Mesendoderm (in vitro differentiated cells): ENCODE results near the gene UCMA.

Experiments
- DNase-seq: peaks from one replicate; pipeline ENCODE4 v3.0.0; 2013
- H2AK5ac ChIP-seq: 2 replicates; pipeline ENCODE4 v1.6.1; 2013; ENCODE audit warnings: low read length, inconsistent platforms
- H2BK120ac ChIP-seq: 2 replicates; pipeline ENCODE4 v1.6.1; 2013; ENCODE audit warnings: low read depth, mild to moderate bottlenecking, low read length, moderate library complexity, mixed read lengths
- H2BK15ac ChIP-seq: replicated peaks from 2 replicates; pipeline ENCODE4 v1.6.1; 2013; ENCODE audit warnings: low read depth, mild to moderate bottlenecking, moderate library complexity
- H2BK5ac ChIP-seq: 2 replicates; pipeline ENCODE4 v1.6.1; 2013; ENCODE audit warnings: low read length, inconsistent platforms
- H3K18ac ChIP-seq: 2 replicates; pipeline ENCODE4 v1.6.1; 2013; ENCODE audit warnings: mild to moderate bottlenecking, low read length, mixed read lengths
- H3K23ac ChIP-seq: one replicate; pipeline ENCODE4 v1.6.1; 2013; ENCODE audit warnings: low read length
- H3K27ac ChIP-seq: 2 replicates; pipeline ENCODE4 v1.5.1; 2013; ENCODE audit warnings: low read depth, mild to moderate bottlenecking, inconsistent platforms, low read length, moderate library complexity
- H3K27me3 ChIP-seq: 2 replicates; pipeline ENCODE4 v1.6.1; 2013; ENCODE audit warnings: low read length, control low read depth, mild to moderate bottlenecking, inconsistent platforms; ENCODE audit not compliant: insufficient read depth, poor library complexity
- H3K36me3 ChIP-seq: 2 replicates; pipeline ENCODE4 v1.6.1; 2013; ENCODE audit warnings: low read length, inconsistent platforms; ENCODE audit not compliant: control insufficient read depth, insufficient read depth
- H3K4ac ChIP-seq: one replicate; pipeline ENCODE4 v1.6.1; 2013; ENCODE audit warnings: low read depth, mild to moderate bottlenecking, low read length, moderate library complexity
- H3K4me1 ChIP-seq: 2 replicates; pipeline ENCODE4 v1.6.1; 2013; ENCODE audit warnings: low read depth, low read length, inconsistent platforms; ENCODE audit not compliant: control insufficient read depth
- H3K4me2 ChIP-seq: 2 replicates; pipeline ENCODE4 v1.6.1; 2013; ENCODE audit warnings: low read length
- H3K4me3 ChIP-seq: 2 replicates; pipeline ENCODE4 v1.5.1; 2013; ENCODE audit warnings: mild to moderate bottlenecking, low read length
- H3K56ac ChIP-seq: one replicate; pipeline ENCODE4 v1.6.1; 2013; ENCODE audit warnings: low read length
- H3K79me1 ChIP-seq: 2 replicates; pipeline ENCODE4 v1.6.1; 2013; ENCODE audit warnings: low read length, inconsistent platforms
- H3K79me2 ChIP-seq: 2 replicates; pipeline ENCODE4 v1.6.1; 2013; ENCODE audit warnings: mild to moderate bottlenecking, low read length; ENCODE audit not compliant: control insufficient read depth, insufficient read depth
- H3K9ac ChIP-seq: 2 replicates; pipeline ENCODE4 v1.6.1; 2013; ENCODE audit warnings: low read length, inconsistent platforms
- H4K5ac ChIP-seq: one replicate; pipeline ENCODE4 v1.6.1; 2013; ENCODE audit warnings: low read length
- H4K8ac ChIP-seq: one replicate; pipeline ENCODE4 v1.6.1; 2013; ENCODE audit warnings: low read depth, mild to moderate bottlenecking, control low read depth, low read length, moderate library complexity
- WGBS: extraction: QIAGEN DNeasy Blood & Tissue Kit; methylation state at CpG from one replicate; pipeline ENCODE4 v1.1.7; 2013; ENCODE audit warnings: low lambda C conversion rate, missing lambda C conversion rate; ENCODE audit not compliant: insufficient coverage; ENCODE audit errors: extremely low coverage; 5-methylcytosine and 5-hydroxymethylcytosine counted together

UCMA gene

DNA sequence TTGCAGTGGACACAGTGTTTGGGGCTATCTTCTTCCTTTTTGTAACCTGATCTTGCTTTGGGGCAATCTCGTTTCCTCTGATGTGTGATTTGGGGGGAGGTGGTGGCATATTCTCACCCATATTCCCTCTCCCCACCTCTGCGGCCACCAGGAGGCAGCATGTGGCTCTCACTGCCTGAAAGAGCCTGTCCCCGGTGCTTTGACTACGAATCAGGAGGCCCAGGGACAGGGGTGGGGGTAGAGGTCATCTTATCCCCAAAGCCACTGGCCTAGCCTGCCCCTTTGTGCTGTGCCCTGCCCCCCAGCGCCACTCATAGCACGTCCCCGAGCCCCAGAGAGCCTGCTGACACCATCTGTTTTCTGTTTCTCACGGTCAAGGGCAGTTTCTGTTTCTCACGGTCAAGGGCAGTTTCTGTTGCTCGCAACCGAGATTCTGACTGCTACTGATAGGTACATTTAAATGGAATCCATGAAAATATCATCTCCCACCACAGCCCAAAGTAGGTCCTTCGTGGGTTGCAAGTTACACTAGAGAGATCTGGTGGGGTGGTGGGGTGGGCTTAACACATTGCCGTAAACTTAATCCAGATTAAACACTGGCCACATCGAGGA, 37.5 kb upstream of the UCMA start:
- Histone ChIP-seq H3K9ac (peak overlapping the region; percentile 25), H3K4me2 (no peak overlapping the region), H3K79me1 (no peaks in the 10 kb centered on the region), H3K4ac (no peak overlapping the region), H2BK120ac (no peak overlapping the region), H3K79me2 (no peaks in the 10 kb centered on the region), H3K4me1 (peaks cover 4% of the 10 kb centered on the region), H3K18ac (no peak overlapping the region), H3K56ac (peak overlapping the region; percentile 63), H3K23ac (no peak overlapping the region), H4K8ac (no peak overlapping the region), H3K27ac (no peak overlapping the region), H2AK5ac (no peak overlapping the region), H2BK15ac (no peak overlapping the region), H3K4me3 (no peak overlapping the region), H3K27me3 (no peaks in the 10 kb centered on the region), H2BK5ac (no peak overlapping the region), H4K5ac (no peak overlapping the region), H3K36me3 (no peaks in the 10 kb centered on the region)
- WGBS, result no CpG with 5 or more reads among the region's 14 CpGs
- DNase-seq, result peak; percentile 90

DNA sequence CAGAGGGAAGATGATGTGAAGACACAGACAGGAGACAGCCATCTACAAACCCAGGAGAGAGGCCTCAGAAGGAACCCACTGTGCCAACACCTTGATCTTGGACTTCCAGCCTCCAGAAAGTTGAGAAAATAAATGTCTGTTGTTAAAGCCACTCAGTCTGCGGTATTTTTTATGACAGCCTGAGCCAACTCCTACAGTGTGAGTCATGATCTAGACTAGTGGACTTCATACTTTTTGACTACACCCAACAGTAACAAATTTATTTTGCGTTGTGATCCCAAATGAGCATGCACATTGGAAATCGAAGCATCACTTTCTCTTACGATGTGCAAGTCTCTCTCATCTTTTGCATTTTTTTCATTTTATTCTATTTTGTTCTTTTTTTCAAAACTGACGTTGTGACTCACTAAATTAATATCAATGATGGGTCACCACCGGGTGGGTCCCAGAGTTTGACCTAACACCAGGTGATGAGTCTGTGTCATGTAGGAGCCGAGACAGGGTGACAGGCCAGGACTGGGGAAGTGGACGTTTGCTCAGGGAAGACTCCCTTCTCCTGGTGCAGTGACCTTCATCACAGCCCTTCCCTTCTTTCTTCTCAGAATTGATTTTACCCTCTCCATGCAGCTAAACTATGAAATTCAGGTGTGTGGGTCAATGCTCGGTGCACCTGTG, 36.8 kb upstream of the UCMA start:
- H3K4me1 ChIP-seq, result peaks cover 4% of the 10 kb centered on the region
- H3K4me2 ChIP-seq, result no peak overlapping the region
- H2BK5ac ChIP-seq, result no peak overlapping the region
- peak; percentile 4 for DNase-seq
- no peak overlapping the region for H3K56ac ChIP-seq
- H3K18ac ChIP-seq, result no peak overlapping the region
- H3K23ac ChIP-seq, result no peak overlapping the region
- H3K79me2 ChIP-seq, result no peaks in the 10 kb centered on the region
- H4K8ac ChIP-seq, result no peak overlapping the region
- no peak overlapping the region for H2BK120ac ChIP-seq
- H3K27ac ChIP-seq, result no peak overlapping the region
- H3K4ac ChIP-seq, result no peak overlapping the region
- no peaks in the 10 kb centered on the region for H3K36me3 ChIP-seq
- no peak overlapping the region for H3K4me3 ChIP-seq
- H3K9ac ChIP-seq, result no peak overlapping the region
- no peaks in the 10 kb centered on the region for H3K27me3 ChIP-seq
- H2AK5ac ChIP-seq, result no peak overlapping the region
- no peak overlapping the region for H4K5ac ChIP-seq
- no peak overlapping the region for H2BK15ac ChIP-seq
- WGBS, result no CpG with 5 or more reads among the region's 9 CpGs
- H3K79me1 ChIP-seq, result no peaks in the 10 kb centered on the region

- no peaks in the 10 kb centered on the region for H3K79me1 ChIP-seq
- H4K5ac ChIP-seq, result no peak overlapping the region
- H3K27me3 ChIP-seq, result no peaks in the 10 kb centered on the region
- H2AK5ac ChIP-seq, result no peak overlapping the region
- no peak overlapping the region for H2BK5ac ChIP-seq
- H3K27ac ChIP-seq, result no peak overlapping the region
- H2BK15ac ChIP-seq, result no peak overlapping the region
- H3K23ac ChIP-seq, result no peak overlapping the region
- H3K18ac ChIP-seq, result no peak overlapping the region
- H3K4me1 ChIP-seq, result peaks cover 4% of the 10 kb centered on the region
- H3K56ac ChIP-seq, result no peak overlapping the region
- no CpG with 5 or more reads among the region's 3 CpGs for WGBS
- no peaks in the 10 kb centered on the region for H3K36me3 ChIP-seq
- H3K4ac ChIP-seq, result no peak overlapping the region
- no peak overlapping the region for H3K4me2 ChIP-seq
- H3K79me2 ChIP-seq, result no peaks in the 10 kb centered on the region
- H3K9ac ChIP-seq, result no peak overlapping the region
- no peak overlapping the region for H4K8ac ChIP-seq
- H3K4me3 ChIP-seq, result no peak overlapping the region
- no peak overlapping the region for H2BK120ac ChIP-seq
- peak; percentile 60 for DNase-seq
These were observed 34.7 kb upstream of the UCMA start for GRCh38 chr10:13268841-13269240.

- Histone ChIP-seq H3K4me3 (no peak overlapping the region), H2AK5ac (no peak overlapping the region), H3K79me2 (no peaks in the 10 kb centered on the region), H3K4ac (no peak overlapping the region), H3K27ac (no peak overlapping the region), H2BK15ac (no peak overlapping the region), H2BK120ac (no peak overlapping the region), H3K27me3 (no peaks in the 10 kb centered on the region), H4K5ac (no peak overlapping the region), H3K18ac (no peak overlapping the region), H3K4me2 (no peak overlapping the region), H3K4me1 (peaks cover 4% of the 10 kb centered on the region), H3K9ac (no peak overlapping the region), H4K8ac (no peak overlapping the region), H3K79me1 (no peaks in the 10 kb centered on the region), H3K23ac (no peak overlapping the region), H3K36me3 (no peaks in the 10 kb centered on the region), H2BK5ac (no peak overlapping the region), H3K56ac (no peak overlapping the region)
- WGBS, result no CpG with 5 or more reads among the region's 4 CpGs
- DNase-seq, result no peak
These were observed 34.1 kb upstream of the UCMA start for GRCh38 chr10:13268310-13268709.

DNA sequence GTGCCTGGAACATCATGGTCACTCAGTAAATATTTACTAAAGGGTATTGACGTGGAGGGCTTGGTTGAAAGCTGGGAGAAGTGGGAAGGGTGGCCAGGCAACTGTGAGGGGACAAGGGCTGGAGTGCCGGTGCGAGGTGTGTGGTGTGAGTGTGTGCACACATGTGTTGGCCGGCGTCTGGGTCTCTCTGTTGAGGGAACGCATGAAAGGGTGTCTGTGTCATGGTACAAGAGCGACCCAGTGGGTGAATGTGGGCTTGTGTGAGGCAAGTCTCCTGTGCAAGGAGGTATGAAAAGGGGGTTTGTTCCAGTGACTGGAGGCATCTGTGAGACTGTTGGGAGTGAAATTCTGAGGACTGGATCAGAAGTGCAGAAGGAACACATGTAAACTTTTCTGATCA, 29.4 kb upstream of the UCMA start:
- no CpG with 5 or more reads among the region's 7 CpGs for WGBS
- H3K27me3 ChIP-seq, result no peaks in the 10 kb centered on the region

DNA sequence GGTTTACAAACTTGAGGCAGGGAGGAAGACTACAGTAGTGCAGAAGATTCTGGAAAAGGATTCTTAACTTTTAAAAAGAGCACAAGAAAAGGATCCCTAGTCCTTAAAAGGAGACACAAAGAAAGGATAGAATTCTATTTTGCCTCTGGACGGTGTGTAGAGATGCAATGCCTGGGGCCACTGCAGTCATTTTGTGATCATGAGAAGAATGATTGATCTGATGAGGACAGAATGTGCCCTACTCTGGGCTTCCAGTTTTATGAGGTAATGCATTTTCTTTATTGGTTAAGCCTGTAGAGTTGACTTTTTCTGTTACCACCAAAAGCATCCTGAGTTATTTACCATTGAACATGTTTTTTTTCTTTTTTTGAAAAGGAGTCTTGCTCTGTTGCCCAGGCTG, 28.3 kb upstream of the UCMA start:
- H2BK120ac ChIP-seq, result no peak overlapping the region
- H3K27me3 ChIP-seq, result no peaks in the 10 kb centered on the region
- H3K4me1 ChIP-seq, result no peaks in the 10 kb centered on the region
- no peak overlapping the region for H3K56ac ChIP-seq
- no peak overlapping the region for H3K4ac ChIP-seq
- H3K4me2 ChIP-seq, result no peak overlapping the region
- WGBS, result no CpG with 5 or more reads among the region's 1 CpG
- no peak overlapping the region for H2BK15ac ChIP-seq
- H4K8ac ChIP-seq, result no peak overlapping the region
- H3K9ac ChIP-seq, result no peak overlapping the region
- H3K36me3 ChIP-seq, result no peaks in the 10 kb centered on the region
- H4K5ac ChIP-seq, result no peak overlapping the region
- no peak overlapping the region for H3K23ac ChIP-seq
- H3K79me1 ChIP-seq, result no peaks in the 10 kb centered on the region
- no peak overlapping the region for H3K27ac ChIP-seq
- no peak overlapping the region for H2BK5ac ChIP-seq
- no peaks in the 10 kb centered on the region for H3K79me2 ChIP-seq
- no peak for DNase-seq
- H3K18ac ChIP-seq, result no peak overlapping the region
- no peak overlapping the region for H3K4me3 ChIP-seq
- no peak overlapping the region for H2AK5ac ChIP-seq

More for the DNA sequence above, 29.4 kb upstream of the UCMA start:
- Histone ChIP-seq H3K36me3 (no peaks in the 10 kb centered on the region), H3K4me2 (no peak overlapping the region), H3K79me1 (no peaks in the 10 kb centered on the region), H4K5ac (no peak overlapping the region), H3K4me1 (no peaks in the 10 kb centered on the region), H3K79me2 (no peaks in the 10 kb centered on the region), H3K56ac (no peak overlapping the region), H3K18ac (no peak overlapping the region), H3K27ac (no peak overlapping the region), H2BK5ac (no peak overlapping the region), H3K4me3 (no peak overlapping the region), H3K23ac (no peak overlapping the region), H3K4ac (no peak overlapping the region), H2BK120ac (no peak overlapping the region), H2BK15ac (no peak overlapping the region), H3K9ac (no peak overlapping the region), H2AK5ac (no peak overlapping the region), H4K8ac (no peak overlapping the region)
- DNase-seq, result no peak
